Raji (cell line): ENCODE results near the gene TRIM8.

Experiments used
- POLR2A ChIP-seq: IDR thresholded peaks from 2 replicates; pipeline ENCODE4 v1.6.1; 2011; ENCODE audit warnings: low read depth, low read length, control low read depth; ENCODE audit not compliant: insufficient read depth

TRIM8 gene

DNA sequence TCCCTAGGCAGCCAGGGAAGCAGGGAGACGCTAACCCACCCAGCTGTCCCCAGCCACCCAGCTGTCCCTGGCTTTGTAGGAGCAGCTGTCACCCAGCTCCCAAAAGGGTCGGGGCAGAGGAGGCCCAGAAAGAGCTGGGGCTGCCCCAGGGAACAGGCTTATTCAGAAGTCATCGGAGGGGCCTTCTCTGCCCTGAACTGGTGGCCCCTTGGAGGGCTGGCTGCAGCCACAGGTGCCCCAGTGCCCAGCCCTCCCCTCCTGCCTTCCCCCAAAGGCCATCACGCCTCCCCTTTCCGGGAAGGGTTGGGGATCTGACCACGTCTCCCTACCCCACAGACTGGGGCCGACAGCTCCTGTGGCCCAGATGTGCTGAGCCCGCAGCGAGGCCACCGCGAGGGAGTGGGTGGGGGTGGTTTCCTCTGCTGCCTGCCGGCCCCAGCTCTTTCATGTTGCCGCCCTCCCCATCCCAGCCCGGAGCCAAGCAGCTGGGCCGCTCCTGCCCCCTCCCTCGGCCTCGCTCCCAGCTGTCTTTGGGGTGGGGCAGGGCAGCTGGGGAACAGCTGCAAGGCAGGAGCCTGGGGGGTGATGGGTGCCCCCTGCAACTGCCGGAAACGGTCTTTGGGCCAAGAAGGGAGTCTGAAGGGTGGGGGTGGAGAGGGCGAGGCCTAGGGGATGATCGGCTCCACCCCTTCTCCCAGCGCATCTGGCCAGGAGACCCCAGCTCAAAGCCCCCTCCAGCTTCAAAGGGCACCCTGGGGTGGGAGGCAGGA is 16.8 kb downstream of the TRIM8 start:
- no peak for TF ChIP-seq POLR2A

DNA sequence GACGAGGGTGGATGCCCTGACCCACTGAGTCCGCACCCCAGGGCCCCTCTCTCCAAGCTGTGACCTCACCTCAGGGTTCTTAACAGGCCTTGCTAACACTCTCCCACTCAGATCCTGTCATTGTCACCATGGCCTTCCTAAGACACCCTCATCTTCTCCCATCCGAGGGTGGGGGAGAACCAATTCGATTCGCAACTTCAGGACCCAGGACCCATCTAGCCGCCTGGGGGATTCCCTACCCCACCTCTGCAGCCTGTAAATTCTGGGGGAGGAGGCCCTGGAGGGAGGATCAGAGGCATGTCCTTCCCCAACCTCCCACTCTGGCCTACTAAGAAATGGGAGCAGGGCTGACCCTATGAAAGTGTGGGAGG is 17.4 kb downstream of the TRIM8 start:
- no peak for TF ChIP-seq POLR2A

DNA sequence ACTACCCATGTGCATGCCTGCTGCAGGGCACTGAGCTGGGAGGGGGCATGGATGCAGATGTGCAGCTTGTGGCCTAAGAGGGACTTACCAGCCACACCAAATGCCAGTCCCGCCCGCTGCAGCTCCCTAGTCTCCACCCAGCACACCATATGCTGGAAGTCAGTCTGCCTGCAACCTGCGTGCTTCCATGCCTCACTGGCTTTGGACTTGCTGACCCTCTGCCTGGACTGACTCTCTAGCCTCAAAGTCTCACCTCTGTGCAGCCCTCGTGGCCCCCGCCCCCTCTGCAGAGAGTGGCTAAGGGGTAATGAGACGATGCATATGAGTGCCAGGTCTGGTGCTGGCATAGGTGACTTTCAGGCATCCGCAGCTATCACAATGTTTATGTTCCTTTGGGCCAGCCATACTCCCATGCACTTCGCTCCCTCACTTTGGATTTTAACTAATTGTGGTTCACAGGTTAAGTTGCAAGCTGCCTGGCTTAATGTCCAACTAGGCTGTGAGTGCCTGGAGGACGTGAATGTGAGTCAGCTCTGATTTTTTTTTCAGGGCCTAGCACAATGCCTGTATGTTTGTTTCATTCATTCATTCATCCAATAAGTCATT is 21.7 kb downstream of the TRIM8 start:
- no peak for TF ChIP-seq POLR2A

DNA sequence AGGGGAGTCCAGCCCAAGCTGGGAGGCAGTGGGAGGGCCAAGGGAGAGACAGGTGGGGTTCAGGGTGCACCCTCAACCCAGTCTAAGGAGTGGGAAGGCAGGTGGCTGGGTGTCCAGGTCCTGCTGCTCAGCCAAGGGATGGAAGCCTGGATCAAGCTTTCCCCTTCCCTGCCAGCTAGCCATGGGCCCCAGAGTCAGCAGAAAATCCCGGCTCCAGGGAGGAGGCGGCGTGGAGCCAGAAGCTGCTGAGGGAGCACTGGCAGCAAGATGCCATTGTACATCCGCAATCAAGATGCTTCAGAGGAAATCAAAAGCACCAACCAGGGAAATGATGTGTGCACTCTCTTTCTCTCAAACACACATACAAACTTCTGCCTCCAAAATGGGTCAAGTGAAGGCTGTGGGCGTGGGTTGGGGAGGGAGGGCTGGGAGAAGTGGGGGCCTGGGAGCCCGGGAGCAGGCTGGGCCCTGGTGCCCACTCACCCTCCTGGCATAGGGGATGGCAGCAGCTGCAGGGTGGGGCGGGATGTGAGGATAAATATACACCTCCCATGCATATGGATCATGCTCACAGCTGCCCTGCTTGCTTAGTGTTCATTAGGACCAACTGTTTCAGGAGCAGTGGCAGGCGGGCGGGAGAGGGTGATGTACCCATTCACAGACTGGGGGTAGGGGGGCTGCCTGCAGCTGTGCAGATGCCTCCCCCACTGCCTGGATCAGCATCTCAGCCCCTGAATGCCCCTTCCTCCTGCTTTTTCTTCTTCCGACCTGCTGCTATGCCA is 24.2 kb downstream of the TRIM8 start:
- no peak for TF ChIP-seq POLR2A

DNA sequence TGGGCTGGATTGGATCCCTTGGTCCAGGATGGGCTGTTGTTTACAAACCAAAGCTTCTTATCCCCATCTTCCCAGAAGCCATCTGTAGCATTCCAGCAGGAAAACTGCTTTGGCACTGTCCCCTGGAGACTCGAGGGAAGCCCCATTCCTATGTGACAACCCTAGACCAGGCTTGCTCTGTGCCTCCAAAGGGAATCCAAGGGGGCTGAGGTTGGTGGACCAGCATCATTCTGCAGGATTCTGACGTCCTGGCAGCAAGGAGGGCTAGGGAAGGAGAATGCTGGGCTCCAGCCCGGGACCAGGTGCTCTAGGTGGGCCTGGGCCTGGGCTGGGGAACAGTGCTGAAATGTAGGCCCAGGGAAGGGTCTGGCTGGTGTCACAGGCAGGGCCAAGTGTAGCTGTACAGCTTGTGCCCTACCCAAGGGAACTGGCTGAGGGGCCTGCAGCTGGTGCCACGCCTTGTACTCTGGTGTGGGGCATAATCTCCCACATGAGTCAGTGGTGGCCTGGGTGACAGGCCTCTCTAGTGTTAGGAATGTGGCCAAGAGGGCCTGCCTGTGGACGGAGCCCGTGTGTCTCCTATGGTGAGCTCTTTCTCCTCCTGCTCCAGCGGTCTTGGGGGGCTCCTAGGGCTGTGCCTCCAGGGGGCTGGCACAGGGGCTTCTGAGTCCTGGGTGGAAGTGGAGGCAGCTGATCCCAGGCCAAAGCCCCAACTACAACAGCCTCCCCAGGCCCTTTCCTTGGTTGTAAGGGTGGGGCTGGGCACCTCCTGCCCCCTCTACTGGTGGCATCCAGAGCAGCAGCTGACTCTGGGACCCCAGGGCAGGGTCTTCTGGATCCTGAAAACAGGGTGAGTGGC is 25.2 kb downstream of the TRIM8 start:
- no peak for TF ChIP-seq POLR2A

DNA sequence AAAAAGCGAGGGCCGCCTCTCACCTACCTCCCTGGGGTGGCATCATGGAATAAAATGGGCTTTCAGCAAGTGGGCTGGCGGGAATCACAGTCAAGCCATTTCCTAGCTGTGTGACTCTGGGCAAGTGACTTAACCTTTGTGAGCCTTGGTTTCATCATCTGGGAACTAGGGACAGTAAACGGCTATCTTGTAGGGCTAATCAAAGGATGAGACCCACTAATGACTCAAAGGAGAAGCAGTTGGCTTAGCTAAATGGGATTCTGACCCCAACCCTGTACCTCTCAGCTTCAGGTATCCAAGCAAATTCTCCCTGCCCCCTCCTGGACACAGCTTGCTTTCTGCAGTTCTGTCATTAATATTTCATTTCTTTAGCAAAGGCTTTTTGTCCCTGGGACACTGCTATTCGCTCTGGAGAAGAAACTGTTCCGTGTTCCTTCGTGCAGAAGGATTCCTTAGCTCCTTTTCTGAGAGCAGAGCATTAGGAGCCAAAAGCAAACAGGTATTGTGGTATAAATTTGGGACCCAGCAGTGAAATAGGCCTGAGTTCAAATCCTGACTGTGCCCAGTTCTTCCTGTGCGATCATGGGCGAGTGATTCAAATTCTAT is 25.9 kb downstream of the TRIM8 start:
- TF ChIP-seq POLR2A, result no peak

DNA sequence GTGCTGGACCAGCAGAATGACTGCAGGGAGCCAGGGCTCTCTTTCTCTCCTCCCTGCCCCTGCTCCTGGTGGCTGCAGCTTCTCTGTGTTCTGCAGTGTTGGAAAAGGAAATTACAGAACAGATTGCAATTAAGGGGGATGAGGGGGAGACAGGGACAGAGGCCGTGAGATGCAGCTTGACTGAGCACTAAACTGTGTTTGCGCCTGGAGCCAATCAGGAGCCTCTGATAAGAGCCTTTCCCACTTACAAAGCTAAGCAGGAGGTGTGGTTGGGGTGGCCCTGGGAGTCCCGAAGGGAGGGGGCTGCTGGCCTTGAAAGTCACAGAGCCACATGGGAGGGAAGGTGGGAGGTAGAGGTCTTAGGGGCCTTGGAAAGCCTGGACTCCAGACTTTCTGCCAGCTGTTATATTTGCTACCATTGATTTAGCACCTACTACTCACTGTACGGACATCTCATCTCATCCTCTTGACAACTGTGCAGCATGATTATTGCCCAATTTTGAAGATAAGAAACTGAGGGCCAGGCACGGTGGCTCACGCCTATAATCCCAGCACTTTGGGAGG is 26.7 kb downstream of the TRIM8 start:
- no peak for TF ChIP-seq POLR2A

DNA sequence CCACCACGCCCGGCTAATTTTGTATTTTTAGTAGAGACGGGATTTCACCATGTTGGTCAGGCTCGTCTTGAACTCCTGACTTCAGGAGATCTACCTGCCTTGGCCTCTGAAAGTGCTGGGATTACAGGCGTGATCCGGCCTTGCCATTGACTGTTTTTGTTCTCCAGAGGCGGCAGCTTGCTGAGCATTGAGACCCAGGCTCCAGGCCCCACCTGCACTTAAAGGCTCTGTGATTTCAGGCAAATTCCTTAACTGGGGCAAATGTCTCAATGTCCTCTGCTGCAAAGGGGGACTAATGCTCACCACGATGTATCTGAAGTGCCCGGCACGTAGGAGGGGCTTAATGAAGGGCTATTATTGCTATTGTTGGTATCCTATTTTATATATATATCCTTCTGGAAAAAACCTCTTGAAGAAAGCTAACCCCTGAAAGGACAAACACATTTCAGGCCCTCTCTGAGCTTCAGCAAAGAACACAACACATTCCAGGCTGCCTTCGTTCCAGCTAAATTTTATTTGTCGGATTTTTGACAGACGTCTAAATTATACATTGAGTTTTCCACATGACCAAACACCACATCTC is 29.0 kb downstream of the TRIM8 start:
- TF ChIP-seq POLR2A, result no peak

DNA sequence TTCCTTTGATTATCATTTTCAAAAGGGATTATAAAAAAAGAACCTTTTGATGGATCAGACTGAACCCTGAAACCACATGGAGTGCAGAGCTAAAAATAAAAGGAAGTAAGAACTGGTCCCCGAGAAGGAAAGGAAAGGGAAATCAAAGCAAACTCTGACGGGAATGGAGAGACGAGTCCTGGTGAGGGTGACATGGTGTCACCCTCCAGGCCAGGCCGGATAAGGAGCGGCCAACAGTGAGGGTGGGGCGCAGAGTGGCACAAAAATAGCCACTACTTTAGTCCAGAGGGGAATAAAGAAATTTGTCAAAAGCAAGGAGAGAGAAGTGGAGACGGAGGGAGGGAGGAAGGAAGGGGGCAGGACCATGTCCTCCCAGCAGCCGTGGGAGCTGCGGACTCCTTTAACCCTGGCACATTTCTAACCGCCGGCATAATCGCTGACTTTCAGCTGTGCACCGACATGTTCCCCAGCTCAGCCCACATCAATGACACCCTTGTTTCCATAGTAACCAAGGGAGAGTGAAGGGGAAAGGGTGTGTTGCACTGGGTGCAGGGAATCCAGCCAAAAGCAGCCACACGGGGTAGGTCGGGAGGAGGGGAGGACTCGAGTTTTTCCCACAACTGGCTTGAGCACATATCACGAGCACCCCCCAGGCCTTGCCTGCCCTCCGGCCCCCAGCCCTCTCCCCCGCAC is 29.7 kb downstream of the TRIM8 start:
- no peak for TF ChIP-seq POLR2A

DNA sequence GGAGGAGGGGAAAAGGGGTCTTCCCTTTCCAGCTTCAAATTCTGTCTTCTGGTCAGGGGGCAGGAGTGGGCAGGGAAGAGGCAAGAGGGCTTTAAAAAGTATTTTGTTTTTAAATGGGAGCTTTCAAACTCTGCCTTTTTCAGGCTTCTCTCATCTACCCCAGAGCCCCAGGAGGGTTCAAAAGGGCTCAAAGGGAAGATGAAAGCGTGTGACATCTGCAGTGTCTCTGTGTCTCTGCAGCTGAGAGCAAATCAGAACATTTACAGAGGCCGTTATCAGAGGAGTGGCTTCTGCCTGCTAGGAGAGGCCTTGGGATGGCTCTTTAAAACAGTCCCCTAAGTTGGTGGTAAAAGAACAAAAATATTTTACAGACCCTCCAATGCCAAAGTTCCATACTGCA is 30.3 kb downstream of the TRIM8 start:
- no peak for TF ChIP-seq POLR2A

DNA sequence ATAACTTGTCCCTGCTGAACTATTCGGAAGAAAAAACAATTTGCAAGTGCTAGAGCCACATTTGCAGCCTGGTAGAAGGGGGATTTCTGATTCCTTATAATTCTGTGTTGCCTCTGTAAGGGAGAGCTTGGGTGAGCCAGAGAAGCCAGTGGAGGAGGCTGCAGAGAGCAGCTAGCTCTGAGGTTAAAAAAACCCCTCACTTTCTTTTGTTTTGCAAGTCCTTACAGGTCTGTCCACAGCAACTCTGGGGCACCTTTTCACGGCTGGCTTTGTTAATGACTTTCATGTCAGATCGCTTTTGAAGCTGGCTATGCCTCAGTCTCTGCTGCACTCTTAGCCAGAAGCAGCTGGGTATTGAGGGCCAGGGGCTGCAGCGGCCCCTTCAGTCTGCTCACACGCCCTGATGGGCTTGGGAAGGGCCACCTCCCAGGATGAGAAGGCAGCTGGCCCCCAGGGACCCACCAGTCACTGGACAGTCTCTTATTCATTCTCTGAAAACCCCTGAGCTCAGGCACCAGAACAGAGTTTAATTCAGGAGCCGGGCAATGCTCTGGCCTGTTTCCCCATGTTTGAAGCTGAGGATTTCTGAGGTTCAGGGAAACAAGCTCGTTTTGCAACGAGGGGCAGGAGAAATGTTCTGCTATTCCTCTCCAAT is 30.9 kb downstream of the TRIM8 start:
- no peak for TF ChIP-seq POLR2A

DNA sequence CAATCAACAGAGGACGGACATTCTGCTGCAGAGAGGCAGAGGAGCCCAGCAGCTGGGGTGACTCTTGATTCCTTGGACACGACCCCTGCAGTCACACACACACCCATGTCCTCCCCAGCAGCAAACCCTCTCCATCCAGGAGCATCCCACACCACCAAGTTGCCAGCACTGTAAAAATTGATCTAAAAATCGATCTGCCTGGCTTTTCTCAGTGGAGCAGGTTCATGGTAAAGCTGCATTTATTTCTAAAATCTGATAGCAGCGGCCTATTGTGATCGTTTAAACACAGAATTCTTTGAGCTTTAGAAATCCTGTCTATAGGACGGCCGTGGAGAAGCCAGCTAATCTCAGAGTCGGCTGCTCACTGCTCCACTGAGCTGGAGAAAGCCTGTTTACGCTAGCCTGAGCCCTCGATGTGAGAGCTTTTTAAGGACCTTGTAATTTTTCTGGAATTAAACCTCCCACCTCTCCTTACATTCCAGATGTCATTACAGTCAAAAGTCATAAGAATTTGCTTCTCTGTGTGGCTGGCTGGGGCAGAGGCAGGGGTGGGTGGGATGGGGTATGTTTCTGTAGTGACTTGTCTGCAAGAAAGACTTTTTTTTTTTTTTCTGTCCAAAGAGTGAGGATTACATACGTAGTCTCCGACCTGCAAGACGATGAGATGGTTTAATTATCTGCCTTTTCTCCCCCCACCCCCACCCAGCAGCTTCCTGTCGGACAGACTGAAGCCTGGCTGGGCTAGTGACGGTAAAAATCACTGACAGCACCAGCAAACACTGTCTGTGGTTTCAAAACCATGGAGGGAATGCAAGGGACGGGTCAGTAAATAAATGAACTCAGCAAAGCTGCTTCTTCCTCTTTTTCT is 31.6 kb downstream of the TRIM8 start:
- no peak for TF ChIP-seq POLR2A
